NCI-H524 (cell line): Measurements from ENCODE around the gene YBX3.

ENCODE experiments used
- DNase-seq, 2 experiments: peaks; one replicate each; lab custom pipeline; 2025; lab: John Stamatoyannopoulos, UW

Gene YBX3

DNA sequence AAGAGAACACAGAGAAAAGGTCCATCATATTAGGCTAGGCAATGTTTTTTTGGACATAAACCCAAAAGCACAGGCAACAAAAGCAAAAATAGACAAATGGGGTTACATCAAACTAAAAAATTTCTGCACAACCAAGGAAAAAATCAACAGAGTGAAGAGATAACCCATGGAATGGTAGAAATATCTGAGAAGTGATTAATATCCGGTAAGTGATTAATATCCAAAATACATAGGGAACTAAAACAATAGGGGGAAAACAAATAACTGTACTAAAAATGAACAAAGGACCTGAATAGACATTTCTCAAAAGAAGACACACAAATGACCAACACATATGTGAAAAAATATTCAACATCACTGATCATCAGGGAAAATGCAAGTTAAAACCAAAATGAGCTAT lies 53.6 kb downstream of the YBX3 start:
- no peak for DNase-seq

DNA sequence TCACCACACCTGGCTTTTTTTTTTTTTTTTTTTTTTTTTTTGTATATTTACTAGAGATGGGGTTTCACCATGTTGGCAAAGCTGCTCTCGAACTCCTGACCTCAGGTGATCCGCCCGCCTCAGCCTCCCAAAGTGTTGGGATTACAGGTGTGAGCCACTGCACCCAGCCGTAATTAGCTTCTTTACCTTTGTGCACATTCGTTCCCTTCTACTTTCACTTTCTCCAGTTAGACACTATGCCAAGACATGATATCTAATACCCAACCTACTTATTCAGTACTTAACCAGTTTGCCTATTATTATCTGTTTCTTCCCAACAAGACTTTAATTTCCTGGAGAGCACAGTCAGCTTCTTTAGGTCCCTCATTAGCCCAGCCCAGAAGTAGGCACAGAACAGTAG lies 54.6 kb downstream of the YBX3 start:
- no peak for DNase-seq

DNA sequence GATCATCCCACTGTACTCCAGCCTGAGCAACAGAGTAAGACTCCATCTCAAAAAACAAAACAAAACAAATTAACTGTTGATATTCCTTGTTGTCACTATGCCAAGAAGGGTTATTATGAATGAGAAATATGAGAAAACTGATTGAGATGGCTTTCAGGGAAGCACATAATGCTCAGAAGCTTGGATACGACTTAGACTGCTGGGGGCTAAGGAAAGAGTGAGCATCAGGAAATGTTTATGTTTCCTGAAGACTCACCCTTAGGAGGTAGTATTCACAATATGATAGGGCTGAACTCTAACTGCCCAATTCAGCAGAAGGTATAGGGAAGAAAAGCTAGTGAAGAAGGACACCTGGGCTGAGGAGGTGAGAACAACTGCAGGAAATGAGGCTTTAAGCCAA lies 55.5 kb downstream of the YBX3 start:
- no peak for DNase-seq

DNA sequence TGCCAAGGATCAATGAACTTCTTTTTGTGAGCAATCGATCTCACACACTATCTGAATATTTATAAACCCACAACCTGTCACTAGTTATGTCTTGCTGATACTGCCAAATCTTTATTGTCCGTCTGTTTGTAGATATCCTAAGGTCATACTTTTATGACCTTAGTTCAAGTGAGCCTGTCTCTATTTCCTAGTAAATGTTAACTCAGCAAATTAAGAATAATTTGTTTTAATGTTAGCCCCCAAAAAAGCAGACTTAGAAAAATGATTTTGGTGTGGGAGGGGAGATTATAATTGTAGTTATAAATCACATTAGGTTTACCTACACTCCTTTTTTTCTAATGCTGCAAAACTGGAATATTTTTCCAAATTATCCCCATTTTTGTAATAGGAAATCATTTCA lies 58.6 kb downstream of the YBX3 start:
- DNase-seq: no peak

- DNase-seq: no peak
Measured at GRCh38 chr12:10663869-10664268, 59.3 kb downstream of the YBX3 start.

DNA sequence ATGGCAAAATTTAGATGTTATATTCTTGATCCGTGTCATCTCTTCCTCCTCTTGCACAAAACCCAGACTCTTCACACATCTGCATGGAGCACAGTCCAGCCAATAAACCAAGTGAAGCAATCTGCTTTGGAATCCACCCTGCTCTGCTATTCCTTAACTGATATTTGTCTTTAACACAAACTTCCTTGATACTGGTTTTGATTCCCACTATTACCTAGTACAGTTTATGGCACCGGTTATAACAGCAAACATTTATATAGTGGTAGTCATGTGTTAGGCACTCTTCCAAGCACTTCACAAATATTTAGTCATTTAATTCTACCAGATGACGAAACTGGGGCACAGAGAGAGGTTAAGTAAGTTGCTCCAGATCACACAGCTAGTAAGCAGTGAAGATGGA lies 61.8 kb downstream of the YBX3 start:
- DNase-seq: no peak

- no peak for DNase-seq
Measured at GRCh38 chr12:10654003-10654402, 69.1 kb downstream of the YBX3 start.

DNA sequence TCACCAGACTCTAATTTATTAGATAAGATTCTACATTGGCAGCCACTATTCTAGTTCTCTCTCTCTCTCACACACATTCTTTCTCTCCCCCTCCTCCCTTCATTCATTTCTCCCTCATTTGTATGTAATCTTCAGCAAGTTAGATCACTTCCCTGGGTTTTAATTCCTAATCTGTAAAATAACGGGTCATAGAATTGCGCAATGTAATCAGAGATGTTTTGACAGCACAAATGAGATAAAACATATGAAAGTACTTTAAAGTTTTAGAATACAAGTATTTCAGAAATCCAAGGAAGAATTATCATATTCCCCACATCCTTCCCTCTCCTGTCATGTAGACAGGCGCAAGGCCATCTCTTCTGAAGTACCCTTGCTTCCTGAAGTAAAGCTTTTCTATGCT lies 70.9 kb downstream of the YBX3 start:
- DNase-seq: no peak
